Measurements from ENCODE around the gene PITX1. TPM values are rescaled to one million over a fixed set of nuclear protein-coding genes. Genes with fewer than 3 reads are reported as not detected.

Gene PITX1
- total and polyA plus RNA-seq, 2 of the 13 experiments (the other 11 are each of a cell fraction or from before 2014, with no cell fraction given) = 11.7 to 20.2 TPM

DNA sequence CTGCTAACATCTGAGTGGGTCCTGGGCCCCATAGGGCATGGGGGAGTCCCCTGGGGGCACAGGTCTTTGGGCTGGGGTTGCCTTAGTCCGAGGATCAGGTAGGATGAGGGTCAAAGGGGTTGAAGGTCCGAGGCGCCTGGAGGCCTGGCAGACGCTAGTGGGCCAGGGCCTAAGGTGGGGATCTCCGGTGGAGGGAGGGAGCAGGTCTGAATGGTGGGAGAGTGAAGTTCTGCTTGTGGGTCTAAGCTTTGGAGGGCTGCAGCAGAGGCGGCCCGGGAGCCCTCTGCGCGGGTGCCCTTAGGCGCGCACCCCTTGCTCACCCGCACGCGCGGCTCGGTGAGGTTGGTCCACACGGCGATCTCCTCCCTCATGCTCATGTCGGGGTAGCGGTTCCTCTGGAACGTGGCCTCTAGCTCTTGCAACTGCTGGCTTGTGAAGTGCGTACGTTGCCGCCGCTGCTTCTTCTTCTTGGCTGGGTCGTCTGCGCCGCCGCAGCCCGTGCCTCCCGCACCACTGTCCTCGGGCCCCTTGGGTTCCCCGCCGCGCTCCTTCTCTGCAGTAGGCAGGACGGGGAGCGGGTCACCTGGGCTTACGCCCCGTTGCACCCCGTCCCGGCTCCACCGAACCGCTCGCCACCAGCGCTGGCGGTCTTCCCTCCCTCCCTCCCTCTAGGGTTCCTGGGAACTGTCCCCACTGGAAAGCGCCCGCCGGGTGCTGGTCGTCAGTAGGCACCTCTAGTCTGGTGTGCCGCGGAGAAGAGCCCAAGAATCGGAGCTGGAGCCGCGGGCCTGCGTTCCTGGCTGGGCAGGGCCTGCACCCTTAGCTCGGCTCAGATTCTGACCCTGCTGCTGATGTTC lies 2.8 kb downstream of the PITX1 start (continued):
- TF ChIP-seq FUBP1 (CRISPR knock-in tag; IDR thresholded peaks at IDR 0.05; ENCODE audit: borderline replicate concordance) = no peak

- Histone ChIP-seq H3K36me3 (replicated peaks in 1 of 2; ENCODE audit: control insufficient read depth in 1 of 2, insufficient read depth in 2 of 2, low read length in 2 of 2) (peaks cover 3 to 14% of the 10 kb centered on the region in 2 experiments; a peak in 3 of 5 replicates), H3K9ac (ENCODE audit: insufficient read depth, low read depth, low read length) (no peak overlapping the region), H3K4me2 (ENCODE audit: low read depth, low read length) (no peak overlapping the region), H3K79me2 (ENCODE audit: insufficient read depth, low read length) (peaks cover 26% of the 10 kb centered on the region), H3K27me3 (ENCODE audit: control insufficient read depth in 1 of 2, insufficient read depth in 2 of 2, low read length in 2 of 2) (no peaks in the 10 kb centered on the region), H3K4me1 (ENCODE audit: insufficient read depth, low read length) (peaks cover 36% of the 10 kb centered on the region), H4K20me1 (ENCODE audit: insufficient read depth, low read length) (no peaks in the 10 kb centered on the region), H3K4me3 (replicated peaks in 1 of 3; ENCODE audit: insufficient read depth in 1 of 3, low read depth in 2 of 3, low read length in 3 of 3) (no peak overlapping the region), H2AFZ (ENCODE audit: low read length) (no peak overlapping the region), H3K27ac (ENCODE audit: extremely low read length, insufficient read depth, low read length) (no peak overlapping the region), H3K9me3 (ENCODE audit: low read length) (no peaks in the 10 kb centered on the region)
- POLR2A ChIA-PET = interaction anchor here (1.3 kb wide), 1 partner anchor 125 kb away, joined by 3 read pairs; the partner anchor contains the start of gene PCBD2
- no TSS peak for BruUV-seq (replicated peaks)
- intact Hi-C loops (cut with micrococcal nuclease; ENCODE audit: unreplicated experiment) (loop anchor here (5.0 kb wide), 2 partner anchors 63 to 162 kb away; partner anchors contain the start of gene CATSPER3), in situ Hi-C loops (cut with HindIII; ENCODE audit: extremely low pct_ligation_motif_present, low pct_unique_long_range_greater_than_20kb) (loop anchor here (10.0 kb wide), 2 partner anchors 154 to 304 kb away; no protein-coding TSS in a partner anchor)
- no peak for DNase-seq (ENCODE audit: low spot score)
- no peak for ATAC-seq
- CTCF ChIA-PET (ENCODE audit: low intra/inter-chr PET ratio, low total read pairs) = no interaction called here
- FAIRE-seq = no peak
- WGBS (ENCODE audit: low lambda C conversion rate) = over 99% methylated on average over 8 of the region's 13 CpGs
- TF ChIP-seq NR2F2 (IDR thresholded peaks at IDR 0.05; ENCODE audit: borderline replicate concordance, low read depth) (no peak), ESRRA (CRISPR knock-in tag; IDR thresholded peaks at IDR 0.05; ENCODE audit: low read depth) (no peak), ZNF616 (CRISPR knock-in tag; IDR thresholded peaks at IDR 0.05; ENCODE audit: low read depth) (no peak), ZKSCAN8 (CRISPR knock-in tag; IDR thresholded peaks at IDR 0.05; ENCODE audit: borderline replicate concordance) (no peak), ZBTB25 (CRISPR knock-in tag; IDR thresholded peaks at IDR 0.05) (no peak), ZNF432 (CRISPR knock-in tag; IDR thresholded peaks at IDR 0.05; ENCODE audit: borderline replicate concordance) (no peak)
These were observed 3.7 kb downstream of the PITX1 start for GRCh38 chr5:135030123-135030955.
